ENCODE data around the gene MT4.
"Not testable (repeated sequence)": the region's sequence is repeated elsewhere in the genome, so short reads cannot be mapped to it uniquely, and the experiment has no call there.

Gene MT4

DNA sequence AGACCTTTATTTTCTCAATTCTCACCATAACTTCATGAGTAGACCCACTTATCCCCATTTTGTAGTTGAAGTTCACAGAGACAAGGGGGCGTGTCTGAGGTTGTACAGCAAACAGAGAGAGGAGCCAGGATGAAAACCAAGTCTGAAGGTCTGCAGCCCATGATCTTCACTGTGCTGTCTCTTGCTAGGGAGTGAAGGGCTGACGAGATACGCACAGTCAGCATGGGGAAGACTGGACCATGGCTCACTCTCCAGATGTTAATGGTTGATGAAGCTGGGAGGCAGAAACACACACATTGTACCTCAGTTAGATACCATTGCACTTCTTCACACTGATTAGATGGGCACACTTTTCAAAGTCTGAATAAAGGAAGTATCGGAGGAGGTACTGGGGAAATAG is 5.8 kb upstream of the MT4 start:
- no peak for DNase-seq

DNA sequence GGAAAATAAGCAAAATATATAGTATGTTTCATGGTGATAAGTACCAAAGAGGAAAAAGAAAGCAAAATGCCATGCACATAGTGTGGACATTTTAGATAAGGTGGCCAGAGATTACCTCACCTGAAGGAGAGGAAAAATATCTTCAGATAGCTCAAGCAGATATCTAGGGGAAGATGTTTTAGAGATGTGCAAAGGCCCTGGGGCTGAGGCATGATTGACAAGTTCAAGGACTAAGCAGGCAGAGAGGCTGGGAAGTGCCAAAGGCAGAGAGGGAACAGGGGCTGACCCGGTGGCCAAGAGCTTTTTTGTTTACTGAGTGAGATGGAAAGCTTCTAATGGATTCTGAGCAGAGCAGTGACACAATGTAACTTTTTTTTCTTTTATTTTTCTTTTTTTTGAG is 4.4 kb upstream of the MT4 start:
- DNase-seq: no peak

DNA sequence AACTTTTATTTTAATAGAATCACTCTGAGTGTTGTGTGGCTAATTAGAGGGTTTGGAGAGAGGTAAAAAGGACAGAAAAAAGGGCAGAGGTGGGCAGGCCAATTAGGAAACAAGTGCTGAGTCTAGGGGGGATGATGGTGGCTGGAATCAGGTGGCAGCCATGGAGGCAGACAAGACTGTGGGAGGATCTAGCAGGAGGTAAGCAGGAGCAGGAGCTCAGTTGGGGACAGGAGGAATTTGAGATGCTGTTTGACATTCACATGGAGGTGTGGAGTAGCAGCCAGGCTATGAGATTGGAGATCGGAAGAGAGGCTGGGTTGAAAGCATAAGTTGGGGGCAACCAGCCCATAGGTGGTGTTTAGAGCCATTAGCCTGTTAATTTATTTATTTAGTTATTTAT is 3.7 kb upstream of the MT4 start:
- DNase-seq: no peak

DNA sequence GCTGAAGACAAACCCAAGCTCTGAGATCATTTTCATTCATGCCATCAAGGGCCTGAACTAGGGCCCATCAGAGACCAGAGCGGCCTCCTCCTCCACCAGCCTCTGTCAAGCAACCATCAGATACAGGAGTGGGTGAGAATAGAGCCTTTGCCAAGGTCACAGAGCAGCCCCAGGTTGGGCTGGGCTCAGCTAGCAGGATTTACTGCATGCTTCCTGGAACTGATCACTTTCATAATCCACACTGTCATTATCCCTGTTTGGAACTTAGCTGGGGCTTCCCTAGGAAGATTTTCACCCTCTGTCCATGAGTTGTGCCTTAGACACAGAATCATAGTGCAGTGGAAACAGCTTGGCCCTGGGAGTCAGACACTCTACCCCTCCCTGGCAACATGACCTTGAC is 5.1 kb downstream of the MT4 start:
- DNase-seq: no peak

DNA sequence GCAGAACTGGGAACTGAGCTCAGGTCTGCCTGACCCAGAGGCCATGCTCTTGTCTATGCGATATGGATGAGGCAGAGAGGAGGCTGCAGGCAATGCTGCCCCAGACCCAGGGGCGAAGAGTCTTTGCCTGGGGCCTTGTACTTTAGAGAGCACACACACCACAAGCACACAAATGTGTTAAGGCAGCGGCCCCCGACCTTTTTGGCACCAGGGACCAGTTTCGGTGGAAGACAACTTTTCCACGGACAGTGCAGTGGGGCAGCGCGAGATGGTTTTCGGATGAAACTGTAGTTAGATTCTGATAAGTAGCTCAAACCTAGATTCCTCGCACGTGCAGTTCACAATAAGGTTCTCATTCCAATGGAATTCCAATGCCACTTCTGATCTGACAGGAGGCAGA is 6.7 kb downstream of the MT4 start:
- no peak for DNase-seq

DNA sequence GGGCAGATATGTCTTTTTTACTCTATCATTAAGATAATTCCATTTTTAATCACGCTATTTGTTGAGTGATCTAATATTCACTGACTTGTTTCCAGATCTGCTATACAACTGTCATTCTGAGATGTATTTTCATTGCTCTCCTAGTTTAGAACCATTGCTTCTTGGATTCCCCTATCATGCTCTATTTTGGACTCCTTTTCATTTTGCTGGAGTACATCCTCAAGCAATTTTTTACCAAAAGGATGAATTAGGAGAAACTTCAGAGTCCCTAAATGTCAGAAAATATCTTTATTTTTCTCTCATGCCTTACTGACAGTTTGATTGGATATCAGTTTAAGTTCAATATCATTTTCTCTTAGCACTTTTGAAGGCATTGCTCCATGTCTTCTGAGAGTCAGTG is 9.8 kb downstream of the MT4 start:
- DNase-seq: no peak

DNA sequence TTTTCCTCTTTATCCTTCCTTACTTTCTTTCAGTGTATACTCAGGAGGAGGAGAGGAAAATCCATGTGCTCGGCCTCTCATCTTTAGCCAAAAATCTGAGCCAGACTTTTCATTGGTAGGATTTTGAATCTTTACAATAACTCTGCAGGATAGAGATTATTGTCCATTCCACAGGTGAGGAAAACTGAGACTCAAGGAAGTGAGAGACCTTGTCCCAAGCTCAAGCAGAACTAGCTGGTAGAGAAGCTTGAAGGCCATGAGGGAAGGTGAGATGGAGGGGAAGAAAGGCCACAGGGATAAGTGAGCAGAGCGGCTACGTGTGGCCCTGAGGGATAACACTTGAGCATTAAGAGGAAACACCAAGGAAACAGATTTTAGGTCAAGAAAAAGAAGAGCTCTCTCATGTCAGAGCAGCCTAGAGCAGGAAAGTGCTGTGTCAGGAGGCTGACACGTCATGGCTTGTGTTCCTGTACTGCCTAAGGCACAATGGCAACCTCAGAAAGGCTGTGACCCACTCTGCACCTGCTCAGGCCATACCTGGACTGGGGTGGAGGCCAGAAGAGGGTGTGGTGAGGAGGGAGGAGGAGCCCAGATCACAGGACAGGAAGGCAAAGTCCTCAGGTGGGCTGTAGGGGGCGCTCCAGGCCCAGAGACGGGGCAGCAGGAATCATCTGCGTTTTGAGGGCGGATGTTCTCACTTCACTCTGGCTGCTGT is 11.9 kb downstream of the MT4 start:
- DNase-seq: no peak

DNA sequence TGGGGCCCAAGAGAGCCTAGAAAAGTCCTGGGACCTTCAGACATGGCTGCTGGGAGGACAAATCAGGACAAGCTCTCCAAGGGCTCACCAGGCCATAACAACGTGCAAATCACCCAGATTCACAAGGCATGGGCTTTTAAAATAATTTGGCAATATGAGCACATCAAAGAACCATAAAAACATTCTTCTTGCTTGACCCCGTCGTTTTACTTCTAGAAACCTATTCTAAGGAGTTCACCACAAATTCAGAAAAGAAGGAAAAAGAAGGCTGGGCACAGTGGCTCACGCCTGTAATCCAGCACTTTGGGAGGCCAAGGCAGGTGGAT is 12.4 kb downstream of the MT4 start:
- DNase-seq: no peak

DNA sequence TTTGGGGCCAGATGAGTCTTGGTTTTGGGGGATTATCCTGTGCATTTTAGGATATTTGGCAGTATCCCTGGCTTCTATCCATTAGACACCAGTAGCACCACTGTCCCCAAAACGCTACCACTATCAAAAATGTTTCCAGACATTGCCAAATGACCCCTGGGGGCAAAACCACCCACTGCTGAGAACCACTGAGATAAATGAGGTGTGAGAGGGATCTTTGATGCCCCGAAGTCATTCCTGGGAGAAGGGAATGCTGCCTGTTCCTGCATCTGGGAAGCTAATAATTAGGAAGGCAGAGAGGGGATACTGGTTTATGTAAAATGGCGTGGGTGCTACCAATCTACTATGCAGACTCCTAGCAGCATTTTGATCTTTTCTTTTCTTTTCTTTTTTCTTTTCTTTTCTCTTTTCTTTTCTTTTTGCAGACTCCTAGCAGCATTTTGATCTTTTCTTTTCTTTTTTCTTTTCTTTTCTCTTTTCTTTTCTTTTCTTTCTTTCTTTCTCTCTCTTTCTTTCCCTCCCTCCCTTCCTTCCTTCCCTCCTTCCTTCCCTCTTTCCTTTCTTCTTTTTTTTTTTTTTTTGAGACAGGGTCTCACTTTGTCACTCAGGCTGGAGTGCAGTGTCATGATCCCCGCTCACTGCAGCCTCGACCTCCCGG is 15.6 kb downstream of the MT4 start:
- DNase-seq: no peak

DNA sequence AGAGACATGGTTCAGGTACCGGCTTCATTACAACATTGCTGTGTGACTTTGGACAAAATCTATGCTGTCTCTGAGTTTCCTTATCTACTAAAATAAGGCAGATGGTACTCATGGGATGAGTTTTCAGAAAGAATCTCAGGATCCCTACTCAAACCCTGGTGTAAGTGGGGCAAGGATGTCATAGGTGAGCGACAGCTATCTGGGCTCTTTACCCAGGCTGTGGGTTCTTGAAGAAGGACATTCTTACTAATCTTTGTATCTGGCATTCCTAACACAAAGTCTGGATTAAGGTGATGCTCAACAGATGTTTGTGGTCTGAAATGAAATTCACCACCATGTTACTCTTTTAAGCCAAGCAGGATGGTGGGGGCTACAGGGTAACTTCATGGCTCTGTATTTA is 18.0 kb downstream of the MT4 start:
- DNase-seq: not testable (repeated sequence)

DNA sequence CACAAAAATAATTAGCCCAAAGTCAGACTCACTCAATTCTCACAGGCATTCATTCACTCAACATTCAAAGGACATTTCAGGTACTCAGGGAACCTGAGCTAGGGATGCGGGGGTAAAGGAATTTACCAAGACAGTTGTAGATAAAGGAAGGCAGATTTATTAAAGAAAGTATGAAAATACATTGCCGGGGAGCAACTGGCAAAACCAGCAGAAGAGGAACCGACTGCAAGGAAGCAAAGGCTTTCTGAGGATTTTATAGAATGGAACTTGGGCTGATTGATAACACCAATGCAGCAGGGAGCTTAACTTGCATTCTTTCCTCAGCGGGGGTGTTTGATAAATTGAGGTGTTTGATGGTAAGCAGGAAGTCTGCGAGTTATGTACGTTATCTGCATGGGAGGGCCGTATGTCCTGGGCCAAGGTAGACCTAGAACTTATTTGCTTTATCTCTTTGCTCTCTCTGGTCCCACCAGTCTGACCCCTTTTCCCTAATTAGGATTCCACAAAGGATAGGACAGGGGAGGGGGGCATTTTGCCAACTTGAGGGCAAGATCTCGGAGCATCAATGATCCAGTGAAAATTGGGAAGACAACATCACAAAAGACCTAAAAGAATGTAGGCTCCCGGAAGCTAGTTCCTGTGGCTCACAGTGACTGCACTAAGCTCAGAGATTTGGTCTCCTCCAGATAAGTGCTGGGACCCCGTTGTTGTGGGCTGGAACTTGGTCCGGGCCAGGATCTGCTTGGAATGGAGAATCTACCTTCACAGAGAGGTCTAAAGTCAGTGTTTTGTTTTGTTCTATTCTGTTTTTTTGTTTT is 18.7 kb downstream of the MT4 start:
- DNase-seq: no peak

DNA sequence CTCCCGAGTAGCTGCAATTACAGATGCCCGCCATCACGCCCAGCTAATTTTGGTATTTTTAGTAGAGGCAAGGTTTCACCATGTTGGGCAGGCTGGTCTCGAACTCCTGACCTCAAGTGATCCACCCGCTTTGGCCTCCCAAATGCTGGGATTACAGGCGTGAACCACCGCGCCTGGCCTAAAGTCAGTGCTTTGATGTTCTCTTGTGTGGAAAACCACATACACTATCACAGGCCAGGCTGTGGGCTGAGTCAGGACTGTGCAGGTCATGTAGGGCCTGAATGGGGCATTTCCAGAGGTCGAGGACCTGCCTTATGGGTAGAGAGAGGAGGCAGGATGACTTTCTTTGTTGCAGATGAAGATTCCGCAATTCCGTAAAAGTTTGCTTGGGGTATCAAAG is 19.4 kb downstream of the MT4 start:
- no peak for DNase-seq

DNA sequence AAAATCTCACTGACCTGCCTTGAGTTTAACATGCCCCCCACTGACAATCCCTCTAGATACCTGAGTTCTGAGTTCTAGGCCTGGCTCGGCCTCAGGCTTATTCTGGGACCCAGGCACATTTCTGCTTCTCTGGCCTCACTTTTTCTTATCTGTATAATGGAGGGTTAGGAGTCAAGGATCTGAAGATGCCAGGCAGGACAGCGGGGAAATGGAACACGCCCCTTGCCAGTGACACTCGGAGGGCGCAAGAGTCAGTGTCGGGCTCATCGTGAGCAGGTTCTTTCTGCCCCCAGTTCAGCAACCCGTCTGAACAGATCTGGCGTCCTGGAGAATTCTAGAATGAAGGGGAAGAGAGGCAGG is 23.9 kb downstream of the MT4 start:
- no peak for DNase-seq

DNA sequence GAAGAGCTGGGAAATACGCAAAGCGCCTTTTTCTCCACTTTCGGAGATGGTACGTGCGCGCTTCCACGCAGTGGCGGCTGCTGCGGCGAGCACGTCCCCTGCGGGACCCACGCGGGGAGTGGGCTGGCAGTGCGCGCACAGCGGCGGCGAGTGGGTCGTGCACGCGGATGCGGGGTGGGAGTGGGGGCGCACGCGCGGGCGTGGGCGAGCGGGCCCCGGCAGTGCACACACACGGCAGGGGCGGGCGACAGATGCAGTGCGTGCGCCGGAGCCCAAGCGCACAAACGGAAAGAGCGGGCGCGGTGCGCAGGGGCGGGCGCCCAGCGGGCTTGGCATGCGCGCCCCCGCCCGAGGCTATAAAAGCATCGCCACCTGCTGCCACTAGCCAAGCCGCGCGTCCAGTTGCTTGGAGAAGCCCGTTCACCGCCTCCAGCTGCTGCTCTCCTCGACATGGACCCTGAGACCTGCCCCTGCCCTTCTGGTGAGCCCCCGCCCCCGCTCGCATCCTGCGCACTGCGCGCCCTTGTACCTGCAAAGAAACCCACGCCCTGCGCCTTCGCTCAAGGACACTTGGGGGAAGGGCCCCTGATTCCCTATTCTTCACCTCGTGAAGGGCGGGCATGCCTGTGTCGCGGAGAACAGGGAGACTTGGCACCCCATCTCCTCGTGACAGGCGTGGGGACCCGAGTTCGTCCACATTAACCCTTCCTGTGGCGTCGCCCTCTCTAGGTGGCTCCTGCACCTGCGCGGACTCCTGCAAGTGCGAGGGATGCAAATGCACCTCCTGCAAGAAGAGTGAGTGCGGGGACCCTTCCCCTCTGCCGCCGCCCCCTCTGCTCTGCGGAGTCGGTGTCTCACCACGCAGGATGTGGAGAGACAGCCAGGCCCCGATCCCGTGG is 24.5 kb downstream of the MT4 start, which contains the start of gene MT3:
TSS of gene MT3 (plus strand) at position 388 of the 899 bp plus-strand sequence. CDS start at position 451, 63 bp downstream.
- DNase-seq: no peak

DNA sequence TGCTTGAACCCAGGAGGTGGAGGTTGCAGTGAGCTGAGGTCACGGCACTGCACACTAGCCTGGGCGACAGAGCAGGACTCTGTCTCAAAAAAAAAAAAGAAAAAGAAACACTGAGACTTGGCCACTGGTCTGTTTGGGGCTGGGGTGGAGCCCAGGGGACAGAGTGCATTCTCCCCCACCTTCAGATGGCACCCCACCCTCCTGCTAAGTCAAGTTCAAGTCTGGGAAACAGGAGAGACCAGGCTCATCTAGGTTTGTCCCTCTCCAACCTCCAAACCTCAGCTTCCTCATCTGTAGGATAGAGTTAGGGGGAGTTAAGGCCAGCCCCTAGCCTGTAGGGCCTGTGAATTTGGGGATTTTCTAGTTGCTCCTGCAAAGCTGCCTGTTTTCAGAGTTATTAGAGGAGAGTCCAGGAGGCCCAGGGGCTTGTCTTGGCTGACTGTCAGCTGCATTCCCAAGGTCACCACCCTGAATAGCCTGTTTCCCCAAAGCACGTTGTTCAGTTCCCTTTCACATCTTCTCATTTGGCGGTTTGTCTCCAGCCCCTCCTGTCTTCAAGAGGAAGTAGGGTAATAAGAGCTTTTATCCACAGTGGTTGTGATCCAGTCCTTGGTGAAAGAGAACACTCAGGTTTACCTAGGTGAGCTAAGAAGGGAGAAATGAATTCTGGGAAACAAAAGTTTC is 26.6 kb downstream of the MT4 start:
- no peak for DNase-seq

DNA sequence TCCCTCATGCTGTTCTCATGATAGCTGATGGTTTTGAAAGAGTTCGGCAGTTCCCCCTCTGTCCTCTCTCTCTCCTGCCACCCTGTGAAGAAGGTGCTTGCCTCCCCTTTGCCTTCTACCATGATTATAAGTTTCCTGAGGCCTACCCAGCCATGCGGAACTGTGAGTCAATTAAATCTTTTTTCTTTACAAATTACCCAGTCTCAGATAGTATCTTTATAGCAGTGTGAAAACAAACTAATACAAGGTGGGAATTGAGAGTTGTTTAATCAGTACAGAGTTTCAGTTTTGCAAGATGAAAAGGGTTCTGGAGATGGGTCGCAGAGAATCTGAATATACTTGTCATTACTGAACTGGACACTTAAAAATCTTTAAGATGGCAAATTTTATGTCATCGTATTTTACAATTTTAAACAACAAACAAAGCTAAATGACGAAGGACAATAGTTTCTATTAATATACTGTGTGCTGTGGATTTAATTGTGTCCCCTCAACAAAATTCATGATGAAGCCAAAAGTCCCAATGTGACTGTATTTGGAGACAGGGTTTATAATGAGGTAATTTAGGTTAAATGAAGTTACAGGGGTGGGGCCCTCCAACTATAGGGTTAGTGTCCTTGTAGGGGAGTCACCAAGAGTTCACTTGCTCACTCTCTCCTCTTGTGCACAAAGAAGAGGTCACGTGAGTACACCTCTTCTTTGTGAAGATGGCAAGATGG is 28.9 kb downstream of the MT4 start:
- no peak for DNase-seq

DNA sequence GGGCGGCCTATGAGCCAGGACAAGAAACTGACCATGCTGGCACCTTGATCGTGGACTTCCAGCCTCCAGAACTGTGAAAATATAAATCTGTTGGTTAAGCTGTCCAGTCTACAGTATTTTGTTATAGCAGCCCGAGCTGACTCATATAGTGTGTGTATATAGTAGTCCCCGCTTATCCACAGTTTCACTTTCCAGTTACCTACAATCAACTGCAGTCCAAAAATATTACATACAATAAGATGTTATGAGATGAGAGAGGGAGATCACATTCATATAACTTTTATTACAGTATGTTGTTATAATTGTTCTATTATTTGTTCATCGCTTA is 29.4 kb downstream of the MT4 start:
- no peak for DNase-seq

DNA sequence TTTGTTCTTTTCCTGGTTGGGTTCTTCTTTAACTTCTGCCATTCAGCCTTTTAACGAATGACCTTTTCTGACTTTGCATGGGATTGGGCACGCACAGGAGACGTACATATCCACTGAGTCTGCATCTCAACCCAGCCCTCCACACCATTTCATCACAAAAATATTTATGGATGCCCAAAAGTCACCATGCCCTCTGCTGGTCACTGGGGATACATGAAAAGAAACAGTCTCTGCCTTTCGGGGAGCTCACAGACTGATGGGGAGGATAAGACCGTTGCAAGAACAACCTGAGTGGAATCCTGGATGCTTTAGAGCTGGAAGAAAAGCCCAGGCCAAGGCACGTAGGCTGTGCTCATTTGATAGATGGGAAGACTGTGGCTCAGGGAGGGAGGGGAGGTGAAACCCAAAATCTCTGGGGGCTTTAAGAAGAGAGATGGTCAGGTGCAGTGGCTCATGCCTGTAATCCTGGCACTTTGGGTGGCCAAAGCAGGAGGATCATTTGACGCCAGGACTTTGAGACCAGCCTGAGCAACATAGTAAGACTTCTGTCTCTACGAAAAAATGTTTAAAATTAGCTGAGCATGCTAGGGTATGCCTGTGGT is 35.6 kb downstream of the MT4 start:
- no peak for DNase-seq

DNA sequence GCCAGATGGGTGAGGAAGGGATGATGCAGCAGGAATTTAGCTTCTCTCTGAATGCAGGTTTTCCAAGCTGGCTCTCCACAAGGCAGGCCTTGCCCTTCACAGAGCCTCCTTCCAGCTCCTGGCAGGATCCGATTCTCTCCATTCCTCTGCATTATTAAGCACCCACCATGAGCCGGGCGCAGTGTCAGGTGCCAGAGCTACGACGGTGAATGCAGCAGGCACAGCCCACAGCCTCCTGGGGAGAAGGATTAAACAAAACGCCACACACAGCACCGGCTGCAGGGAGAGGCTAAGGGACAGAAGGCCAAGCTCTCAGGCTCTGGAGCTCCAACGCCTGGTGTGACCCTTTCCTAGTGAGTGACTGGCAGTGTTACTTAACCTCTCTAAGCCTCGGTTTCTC is 36.5 kb downstream of the MT4 start:
- DNase-seq: no peak

DNA sequence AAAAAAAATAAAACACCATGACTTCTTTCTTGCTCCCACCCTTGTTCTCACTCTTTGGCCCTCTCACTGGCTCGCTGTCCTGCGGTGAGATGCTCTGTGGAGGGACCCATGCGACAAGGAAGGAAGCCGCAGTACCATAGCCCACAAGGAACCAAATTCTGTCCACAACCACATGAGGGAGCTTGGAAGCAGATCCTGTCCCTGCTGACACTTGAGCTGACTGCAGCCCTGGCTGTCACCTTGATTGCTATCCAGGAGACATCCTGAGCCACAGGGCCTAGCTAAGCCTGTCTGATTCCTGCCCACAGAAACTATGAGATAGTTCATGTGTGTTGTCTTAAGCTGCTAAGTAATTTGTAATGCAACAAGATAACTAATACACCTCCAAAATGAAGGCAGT is 38.7 kb downstream of the MT4 start:
- no peak for DNase-seq

DNA sequence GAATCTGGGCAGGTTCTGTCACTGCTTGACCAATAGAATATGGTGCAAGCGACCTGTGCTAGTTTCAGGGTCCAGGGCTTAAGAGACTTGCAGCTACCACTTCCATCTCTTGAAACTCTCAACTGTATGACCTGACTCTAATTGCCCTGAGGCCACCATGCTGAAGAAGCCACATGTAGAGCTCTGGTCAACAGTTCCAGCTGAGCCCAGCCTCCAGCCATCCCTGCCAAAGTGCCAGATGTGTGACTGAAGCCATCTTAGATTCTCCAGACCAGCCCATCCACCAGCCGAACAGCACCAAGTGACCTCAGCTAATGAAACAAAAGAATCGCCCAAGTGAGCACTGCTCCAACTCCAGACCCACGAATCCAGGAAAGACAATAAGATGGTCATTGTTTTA is 40.1 kb downstream of the MT4 start:
- no peak for DNase-seq

DNA sequence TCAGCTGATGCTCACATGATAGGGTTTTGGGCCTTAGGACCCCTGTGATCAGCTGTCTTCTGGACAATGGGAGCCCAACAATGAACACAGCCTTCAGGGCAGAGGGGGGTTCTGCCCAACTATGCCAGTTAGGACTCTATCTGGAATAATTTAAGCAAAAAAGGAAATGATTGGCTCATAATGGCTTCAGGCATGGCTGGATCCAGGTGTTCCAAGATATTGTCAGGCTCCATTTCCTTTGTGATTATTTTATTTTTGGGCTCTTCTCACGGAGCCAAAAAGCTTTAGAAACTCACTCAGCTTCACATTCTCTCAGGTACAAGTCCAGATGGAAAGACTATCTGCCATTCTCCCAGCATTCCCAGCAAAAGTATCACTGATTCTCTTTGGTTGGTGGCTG is 40.6 kb downstream of the MT4 start:
- no peak for DNase-seq

Data from right forelimb (tissue), 1 donor.